Measurements from ENCODE around the gene KIRREL3.

Gene KIRREL3

GRCh38 chr11:126662035-126662790, 338.4 kb downstream of the KIRREL3 start:
- Histone ChIP-seq H3K9me3 (ENCODE audit: insufficient read depth, low read depth, low read length) (no peaks in the 10 kb centered on the region), H3K27ac (ENCODE audit: low read depth, low read length) (no peak overlapping the region), H3K4me1 (ENCODE audit: insufficient read depth, low read length) (peaks cover 18% of the 10 kb centered on the region), H3K36me3 (ENCODE audit: insufficient read depth, low read length) (no peaks in the 10 kb centered on the region), H3K9ac (ENCODE audit: low read depth, low read length) (no peak overlapping the region), H3K4me3 (ENCODE audit: low read length) (no peak overlapping the region), H3K27me3 (ENCODE audit: insufficient read depth, low read length) (peaks cover 18% of the 10 kb centered on the region)
- WGBS: 53% methylated on average over 8 of the region's 8 CpGs

- 88% methylated on average over 2 of the region's 2 CpGs for WGBS
- peaks cover 18% of the 10 kb centered on the region for H3K27me3 ChIP-seq (ENCODE audit: insufficient read depth, low read length)
- H3K27ac ChIP-seq (ENCODE audit: low read depth, low read length): no peak overlapping the region
- no peak overlapping the region for H3K4me3 ChIP-seq (ENCODE audit: low read length)
- peaks cover 19% of the 10 kb centered on the region for H3K4me1 ChIP-seq (ENCODE audit: insufficient read depth, low read length)
- no peaks in the 10 kb centered on the region for H3K9me3 ChIP-seq (ENCODE audit: insufficient read depth, low read depth, low read length)
- H3K36me3 ChIP-seq (ENCODE audit: insufficient read depth, low read length): no peaks in the 10 kb centered on the region
- H3K9ac ChIP-seq (ENCODE audit: low read depth, low read length): no peak overlapping the region
These were observed 339.7 kb downstream of the KIRREL3 start for GRCh38 chr11:126660761-126661425.

- Histone ChIP-seq H3K9ac (ENCODE audit: low read depth, low read length) (no peak overlapping the region), H3K36me3 (ENCODE audit: insufficient read depth, low read length) (no peaks in the 10 kb centered on the region), H3K9me3 (ENCODE audit: insufficient read depth, low read depth, low read length) (no peaks in the 10 kb centered on the region), H3K27ac (ENCODE audit: low read depth, low read length) (no peak overlapping the region), H3K4me3 (ENCODE audit: low read length) (no peak overlapping the region), H3K27me3 (ENCODE audit: insufficient read depth, low read length) (peaks cover 18% of the 10 kb centered on the region), H3K4me1 (ENCODE audit: insufficient read depth, low read length) (peaks cover 25% of the 10 kb centered on the region)
- WGBS: 89% methylated on average over 5 of the region's 5 CpGs
These were observed 340.2 kb downstream of the KIRREL3 start for GRCh38 chr11:126660321-126660720.

GRCh38 chr11:126658306-126659056, 342.1 kb downstream of the KIRREL3 start:
- Histone ChIP-seq H3K4me1 (ENCODE audit: insufficient read depth, low read length) (peaks cover 31% of the 10 kb centered on the region), H3K27ac (ENCODE audit: low read depth, low read length) (no peak overlapping the region), H3K9ac (ENCODE audit: low read depth, low read length) (no peak overlapping the region), H3K36me3 (ENCODE audit: insufficient read depth, low read length) (no peaks in the 10 kb centered on the region), H3K27me3 (ENCODE audit: insufficient read depth, low read length) (peaks cover 18% of the 10 kb centered on the region), H3K4me3 (ENCODE audit: low read length) (no peak overlapping the region), H3K9me3 (ENCODE audit: insufficient read depth, low read depth, low read length) (no peaks in the 10 kb centered on the region)
- 88% methylated on average over 6 of the region's 6 CpGs for WGBS

GRCh38 chr11:126655807-126656128, 344.8 kb downstream of the KIRREL3 start:
- no peaks in the 10 kb centered on the region for H3K36me3 ChIP-seq (ENCODE audit: insufficient read depth, low read length)
- H3K27ac ChIP-seq (ENCODE audit: low read depth, low read length): no peak overlapping the region
- peaks cover 22% of the 10 kb centered on the region for H3K4me1 ChIP-seq (ENCODE audit: insufficient read depth, low read length)
- H3K4me3 ChIP-seq (ENCODE audit: low read length): no peak overlapping the region
- peaks cover 5% of the 10 kb centered on the region for H3K27me3 ChIP-seq (ENCODE audit: insufficient read depth, low read length)
- no peak overlapping the region for H3K9ac ChIP-seq (ENCODE audit: low read depth, low read length)
- WGBS: 71% methylated on average over 2 of the region's 2 CpGs
- no peaks in the 10 kb centered on the region for H3K9me3 ChIP-seq (ENCODE audit: insufficient read depth, low read depth, low read length)

- Histone ChIP-seq H3K27me3 (ENCODE audit: insufficient read depth, low read length) (no peaks in the 10 kb centered on the region), H3K9me3 (ENCODE audit: insufficient read depth, low read depth, low read length) (no peaks in the 10 kb centered on the region), H3K4me3 (ENCODE audit: low read length) (no peak overlapping the region), H3K4me1 (ENCODE audit: insufficient read depth, low read length) (peaks cover 22% of the 10 kb centered on the region), H3K27ac (ENCODE audit: low read depth, low read length) (no peak overlapping the region), H3K36me3 (ENCODE audit: insufficient read depth, low read length) (no peaks in the 10 kb centered on the region), H3K9ac (ENCODE audit: low read depth, low read length) (no peak overlapping the region)
- 65% methylated on average over 12 of the region's 12 CpGs for WGBS
These were observed 345.4 kb downstream of the KIRREL3 start for GRCh38 chr11:126654886-126655806.

GRCh38 chr11:126653040-126653439, 347.5 kb downstream of the KIRREL3 start:
- Histone ChIP-seq H3K4me3 (ENCODE audit: low read length) (no peak overlapping the region), H3K27ac (ENCODE audit: low read depth, low read length) (no peak overlapping the region), H3K27me3 (ENCODE audit: insufficient read depth, low read length) (no peaks in the 10 kb centered on the region), H3K4me1 (ENCODE audit: insufficient read depth, low read length) (peaks cover 18% of the 10 kb centered on the region), H3K9ac (ENCODE audit: low read depth, low read length) (no peak overlapping the region), H3K9me3 (ENCODE audit: insufficient read depth, low read depth, low read length) (no peaks in the 10 kb centered on the region), H3K36me3 (ENCODE audit: insufficient read depth, low read length) (no peaks in the 10 kb centered on the region)
- WGBS: 91% methylated on average over 7 of the region's 8 CpGs

GRCh38 chr11:126647735-126648134, 352.8 kb downstream of the KIRREL3 start:
- WGBS: 59% methylated on average over 4 of the region's 5 CpGs
- Histone ChIP-seq H3K36me3 (ENCODE audit: insufficient read depth, low read length) (no peaks in the 10 kb centered on the region), H3K27me3 (ENCODE audit: insufficient read depth, low read length) (no peaks in the 10 kb centered on the region), H3K4me1 (ENCODE audit: insufficient read depth, low read length) (peaks cover 16% of the 10 kb centered on the region; the same call in 1 of the 2 replicates), H3K9me3 (ENCODE audit: insufficient read depth, low read depth, low read length) (no peaks in the 10 kb centered on the region), H3K4me3 (ENCODE audit: low read length) (no peak overlapping the region), H3K9ac (ENCODE audit: low read depth, low read length) (no peak overlapping the region), H3K27ac (ENCODE audit: low read depth, low read length) (no peak overlapping the region; the same call in 1 of the 2 replicates)

GRCh38 chr11:126646701-126647557, 353.6 kb downstream of the KIRREL3 start:
- Histone ChIP-seq H3K4me3 (ENCODE audit: low read length) (no peak overlapping the region), H3K9me3 (ENCODE audit: insufficient read depth, low read depth, low read length) (no peaks in the 10 kb centered on the region), H3K36me3 (ENCODE audit: insufficient read depth, low read length) (no peaks in the 10 kb centered on the region), H3K4me1 (ENCODE audit: insufficient read depth, low read length) (peaks cover 16% of the 10 kb centered on the region; the same call in 1 of the 2 replicates), H3K9ac (ENCODE audit: low read depth, low read length) (no peak overlapping the region), H3K27me3 (ENCODE audit: insufficient read depth, low read length) (no peaks in the 10 kb centered on the region), H3K27ac (ENCODE audit: low read depth, low read length) (no peak overlapping the region; the same call in 1 of the 2 replicates)
- 92% methylated on average over 9 of the region's 10 CpGs for WGBS

- WGBS: 83% methylated on average over 7 of the region's 7 CpGs
- H3K4me3 ChIP-seq (ENCODE audit: low read length): no peak overlapping the region
- no peak overlapping the region for H3K9ac ChIP-seq (ENCODE audit: low read depth, low read length)
- H3K4me1 ChIP-seq (ENCODE audit: insufficient read depth, low read length): peaks cover 16% of the 10 kb centered on the region; the same call in 1 of the 2 replicates
- H3K27ac ChIP-seq (ENCODE audit: low read depth, low read length): no peak overlapping the region
- no peaks in the 10 kb centered on the region for H3K27me3 ChIP-seq (ENCODE audit: insufficient read depth, low read length)
- no peaks in the 10 kb centered on the region for H3K36me3 ChIP-seq (ENCODE audit: insufficient read depth, low read length)
- H3K9me3 ChIP-seq (ENCODE audit: insufficient read depth, low read depth, low read length): no peaks in the 10 kb centered on the region
These were observed 355.4 kb downstream of the KIRREL3 start for GRCh38 chr11:126645186-126645585.
